ENCODE measurements around the gene KCNQ5.

The KCNQ5 gene

DNA sequence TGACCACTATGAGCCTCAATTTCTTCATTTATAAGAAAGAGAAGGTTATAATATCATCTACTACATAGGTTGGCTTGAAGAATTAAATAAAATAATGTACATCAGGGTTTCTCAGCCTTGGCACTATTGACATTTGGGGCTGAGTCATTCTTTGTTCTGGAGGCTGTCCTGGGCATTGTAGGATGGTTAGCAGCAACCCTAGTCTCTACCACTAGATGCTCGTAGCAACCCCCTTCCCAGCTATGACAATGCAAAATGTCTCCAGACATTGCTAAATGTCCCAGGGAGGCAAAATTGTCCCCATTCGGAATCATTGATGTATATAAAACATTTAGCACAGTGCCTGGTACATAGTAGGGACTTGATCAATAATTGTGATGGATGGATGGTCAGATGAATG lies 451.4 kb downstream of the KCNQ5 start:
- Histone ChIP-seq H3K4me2 (ENCODE audit: low read length) (no peak overlapping the region), H3K27ac (ENCODE audit: low read length) (no peak overlapping the region), H2AFZ (ENCODE audit: low read depth, low read length) (no peak overlapping the region)

DNA sequence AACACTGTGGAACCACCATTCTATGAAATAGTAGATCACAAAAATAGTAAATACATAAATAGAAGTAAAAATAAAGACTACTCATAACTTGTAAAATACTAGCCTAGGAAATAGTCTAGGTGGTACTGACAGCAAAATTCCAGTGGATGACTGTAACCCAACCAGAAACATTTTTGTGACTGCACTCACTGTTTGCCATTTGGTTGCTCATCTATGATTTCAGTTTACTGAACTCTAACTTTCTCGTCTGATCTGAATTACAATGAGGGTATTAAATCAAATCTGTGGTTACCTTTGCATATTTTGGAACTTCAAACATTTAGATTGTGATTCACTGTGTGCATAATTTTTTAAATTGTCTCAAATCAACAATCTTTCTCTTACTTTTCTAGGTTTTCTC lies 452.3 kb downstream of the KCNQ5 start:
- Histone ChIP-seq H3K9ac (ENCODE audit: low read length) (no peak overlapping the region), H3K27ac (ENCODE audit: low read length) (no peak overlapping the region), H2AFZ (ENCODE audit: low read depth, low read length) (no peak overlapping the region), H3K9me3 (ENCODE audit: insufficient read depth, low read length) (no peaks in the 10 kb centered on the region), H3K27me3 (ENCODE audit: low read depth, low read length) (no peaks in the 10 kb centered on the region), H3K4me3 (ENCODE audit: low read length) (no peak overlapping the region), H3K36me3 (replicated peaks; ENCODE audit: low read depth, low read length) (no peaks in the 10 kb centered on the region), H4K20me1 (ENCODE audit: insufficient read depth, low read length) (no peaks in the 10 kb centered on the region), H3K79me2 (ENCODE audit: low read length) (no peaks in the 10 kb centered on the region), H3K4me2 (ENCODE audit: low read length) (no peak overlapping the region), H3K4me1 (ENCODE audit: low read length) (peaks cover 7% of the 10 kb centered on the region)
- TF ChIP-seq, protein P1, sequence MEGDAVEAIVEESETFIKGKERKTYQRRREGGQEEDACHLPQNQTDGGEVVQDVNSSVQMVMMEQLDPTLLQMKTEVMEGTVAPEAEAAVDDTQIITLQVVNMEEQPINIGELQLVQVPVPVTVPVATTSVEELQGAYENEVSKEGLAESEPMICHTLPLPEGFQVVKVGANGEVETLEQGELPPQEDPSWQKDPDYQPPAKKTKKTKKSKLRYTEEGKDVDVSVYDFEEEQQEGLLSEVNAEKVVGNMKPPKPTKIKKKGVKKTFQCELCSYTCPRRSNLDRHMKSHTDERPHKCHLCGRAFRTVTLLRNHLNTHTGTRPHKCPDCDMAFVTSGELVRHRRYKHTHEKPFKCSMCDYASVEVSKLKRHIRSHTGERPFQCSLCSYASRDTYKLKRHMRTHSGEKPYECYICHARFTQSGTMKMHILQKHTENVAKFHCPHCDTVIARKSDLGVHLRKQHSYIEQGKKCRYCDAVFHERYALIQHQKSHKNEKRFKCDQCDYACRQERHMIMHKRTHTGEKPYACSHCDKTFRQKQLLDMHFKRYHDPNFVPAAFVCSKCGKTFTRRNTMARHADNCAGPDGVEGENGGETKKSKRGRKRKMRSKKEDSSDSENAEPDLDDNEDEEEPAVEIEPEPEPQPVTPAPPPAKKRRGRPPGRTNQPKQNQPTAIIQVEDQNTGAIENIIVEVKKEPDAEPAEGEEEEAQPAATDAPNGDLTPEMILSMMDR (IDR thresholded peaks at IDR 0.05; ENCODE audit: low read depth, low read length) = no peak
- TF ChIP-seq EZH2phosphoT487 (IDR thresholded peaks at IDR 0.05; ENCODE audit: low read depth) = no peak

More for the DNA sequence above, 451.4 kb downstream of the KCNQ5 start:
- no peaks in the 10 kb centered on the region for H3K36me3 ChIP-seq (replicated peaks; ENCODE audit: low read depth, low read length)
- H3K79me2 ChIP-seq (ENCODE audit: low read length) = no peaks in the 10 kb centered on the region
- peaks cover 7% of the 10 kb centered on the region for H3K4me1 ChIP-seq (ENCODE audit: low read length)
- no peaks in the 10 kb centered on the region for H4K20me1 ChIP-seq (ENCODE audit: insufficient read depth, low read length)
- TF ChIP-seq EZH2phosphoT487 (IDR thresholded peaks at IDR 0.05; ENCODE audit: low read depth) = no peak
- TF ChIP-seq, protein P1 (IDR thresholded peaks at IDR 0.05; ENCODE audit: low read depth, low read length) = no peak
- H3K9ac ChIP-seq (ENCODE audit: low read length) = no peak overlapping the region
- H3K9me3 ChIP-seq (ENCODE audit: insufficient read depth, low read length) = no peaks in the 10 kb centered on the region
- H3K27me3 ChIP-seq (ENCODE audit: low read depth, low read length) = no peaks in the 10 kb centered on the region
- no peak overlapping the region for H3K4me3 ChIP-seq (ENCODE audit: low read length)

DNA sequence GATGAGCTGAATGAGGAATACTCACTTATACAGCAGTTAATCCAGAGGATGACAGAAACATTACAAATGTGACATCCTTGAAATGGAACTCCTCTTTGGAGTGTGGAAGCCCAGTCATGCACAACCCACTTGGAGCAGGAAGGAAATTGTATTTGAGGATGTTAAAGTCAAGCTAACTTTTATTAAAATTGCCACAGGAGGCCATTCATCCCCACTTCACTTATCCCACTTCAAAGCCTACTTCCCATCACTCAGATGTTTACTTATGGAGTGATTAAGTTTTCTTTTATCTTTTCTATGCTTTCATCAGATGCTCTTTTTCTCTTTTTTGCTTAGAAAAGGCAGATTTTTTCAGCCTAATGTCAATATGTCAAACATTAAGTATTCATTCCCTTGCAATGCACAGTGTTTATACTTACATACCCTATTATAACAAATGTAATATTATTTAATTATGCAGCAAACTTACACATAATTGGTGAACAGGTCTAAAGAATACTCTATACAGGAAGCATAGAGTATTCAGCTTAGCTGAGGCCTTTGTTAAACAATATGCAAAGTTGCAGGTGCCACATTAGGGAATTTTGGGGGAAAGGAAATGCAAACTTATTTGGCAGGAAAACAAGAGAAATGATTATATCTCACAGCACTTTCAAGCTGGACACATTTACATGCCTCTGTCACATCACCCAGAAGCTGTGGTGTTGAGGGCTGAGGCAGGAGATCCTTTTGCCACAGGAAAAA lies 454.5 kb downstream of the KCNQ5 start:
- no peaks in the 10 kb centered on the region for H3K36me3 ChIP-seq (replicated peaks; ENCODE audit: low read depth, low read length)
- no peaks in the 10 kb centered on the region for H3K27me3 ChIP-seq (ENCODE audit: low read depth, low read length)
- no peak overlapping the region for H3K27ac ChIP-seq (ENCODE audit: low read length)
- no peak overlapping the region for H2AFZ ChIP-seq (ENCODE audit: low read depth, low read length)
- no peak overlapping the region for H3K4me3 ChIP-seq (ENCODE audit: low read length)
- H4K20me1 ChIP-seq (ENCODE audit: insufficient read depth, low read length) = no peaks in the 10 kb centered on the region
- H3K9ac ChIP-seq (ENCODE audit: low read length) = no peak overlapping the region
- TF ChIP-seq, protein P1 (IDR thresholded peaks at IDR 0.05; ENCODE audit: low read depth, low read length) = no peak
- no peak for TF ChIP-seq EZH2phosphoT487 (IDR thresholded peaks at IDR 0.05; ENCODE audit: low read depth)
- H3K4me1 ChIP-seq (ENCODE audit: low read length) = peaks cover 11% of the 10 kb centered on the region
- no peak overlapping the region for H3K4me2 ChIP-seq (ENCODE audit: low read length)
- H3K79me2 ChIP-seq (ENCODE audit: low read length) = no peaks in the 10 kb centered on the region
- no peaks in the 10 kb centered on the region for H3K9me3 ChIP-seq (ENCODE audit: insufficient read depth, low read length)

DNA sequence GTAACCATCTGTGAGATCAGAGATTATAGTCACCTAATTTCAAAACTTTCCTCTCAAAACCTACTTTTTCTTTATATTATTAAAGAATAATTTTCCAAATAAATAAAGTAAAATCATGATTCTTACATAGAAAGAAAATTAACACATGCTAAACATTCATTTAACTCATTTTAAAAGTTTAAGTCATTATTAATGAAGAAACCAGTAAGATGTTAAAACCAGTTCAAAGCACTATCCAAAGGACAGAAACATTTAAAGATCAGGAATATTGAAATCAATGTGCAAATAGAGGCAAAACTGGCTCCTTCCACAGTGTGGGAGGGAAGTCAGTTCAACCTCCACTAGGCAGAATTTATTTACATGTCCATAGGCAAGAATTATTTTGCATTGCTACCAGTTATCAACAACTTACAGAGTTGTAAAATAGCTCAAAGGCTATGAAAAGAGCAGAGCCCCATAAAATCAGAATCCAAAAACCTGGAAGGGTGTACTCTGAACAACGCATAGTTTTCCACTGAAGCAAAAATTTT lies 456.5 kb downstream of the KCNQ5 start:
- H3K4me2 ChIP-seq (ENCODE audit: low read length) = no peak overlapping the region
- H3K4me1 ChIP-seq (ENCODE audit: low read length) = peaks cover 11% of the 10 kb centered on the region
- no peak overlapping the region for H3K9ac ChIP-seq (ENCODE audit: low read length)
- no peaks in the 10 kb centered on the region for H3K36me3 ChIP-seq (replicated peaks; ENCODE audit: low read depth, low read length)
- no peak overlapping the region for H2AFZ ChIP-seq (ENCODE audit: low read depth, low read length)
- H3K27ac ChIP-seq (ENCODE audit: low read length) = no peak overlapping the region
- no peaks in the 10 kb centered on the region for H3K27me3 ChIP-seq (ENCODE audit: low read depth, low read length)
- no peaks in the 10 kb centered on the region for H3K79me2 ChIP-seq (ENCODE audit: low read length)
- no peaks in the 10 kb centered on the region for H4K20me1 ChIP-seq (ENCODE audit: insufficient read depth, low read length)
- no peak overlapping the region for H3K4me3 ChIP-seq (ENCODE audit: low read length)
- no peak for TF ChIP-seq EZH2phosphoT487 (IDR thresholded peaks at IDR 0.05; ENCODE audit: low read depth)
- TF ChIP-seq, protein P1 (IDR thresholded peaks at IDR 0.05; ENCODE audit: low read depth, low read length) = no peak
- H3K9me3 ChIP-seq (ENCODE audit: insufficient read depth, low read length) = no peaks in the 10 kb centered on the region
